PC-3 (cell line): Measurements from ENCODE around the gene TMTC1. TPM values are rescaled to one million over a fixed set of nuclear protein-coding genes. Genes with fewer than 3 reads are reported as not detected.
A peak's percentile ranks its signal among the peaks of the same experiment; 100 is the strongest.

Experiments
- ATAC-seq: fragments of 200-7000 bp; cut with Tn5 transposase; 2 replicates; pipeline ENCODE4 v1.9.1; 2020; ENCODE audit warnings: mild to moderate bottlenecking, moderate library complexity
- BruUV-seq: library from RNA; stranded (reverse); fragments of 400-500 nt; replicated peaks from 2 replicates; lab custom pipeline; 2021; lab: Mats Ljungman, UMichigan
- CTCF ChIA-PET: fragments of 300-600 bp; sonication (Branson Sonifier 250); formaldehyde crosslinking; loops from one replicate; lab custom pipeline; 2022; ENCODE audit warnings: antibody characterized with exemption; lab: Charles Lee
- POLR2A ChIA-PET: fragments of 300-600 bp; sonication (Branson Sonifier 250); formaldehyde crosslinking; loops from one replicate; lab custom pipeline; 2022; ENCODE audit warnings: antibody characterized with exemption; ENCODE audit not compliant: unreplicated experiment; lab: Charles Lee
- DNase-seq: peaks from one replicate; pipeline ENCODE4 v3.0.0-alpha.2; 2015
- H2AFZ ChIP-seq: fragments of 300-600 bp; sonication (generic); 2 replicates; pipeline ENCODE4 v1.6.0; 2016; ENCODE audit warnings: antibody characterized with exemption, low read length
- H3F3A ChIP-seq: fragments of 300-600 bp; sonication (generic); one replicate; pipeline ENCODE4 v1.6.0; 2017; ENCODE audit warnings: antibody characterized with exemption, low read length, control low read depth, mild to moderate bottlenecking; ENCODE audit not compliant: unreplicated experiment
- H3K27ac ChIP-seq: fragments of 300-600 bp; sonication (generic); 2 replicates; pipeline ENCODE4 v1.5.1; 2016; ENCODE audit warnings: mild to moderate bottlenecking, low read length
- H3K27me3 ChIP-seq: fragments of 300-600 bp; sonication (generic); 2 replicates; pipeline ENCODE4 v1.6.1; 2016; ENCODE audit warnings: low read length, mixed read lengths
- H3K36me3 ChIP-seq: fragments of 300-600 bp; sonication (generic); 2 replicates; pipeline ENCODE4 v1.6.1; 2016; ENCODE audit warnings: low read depth, mixed run types, low read length, mixed read lengths
- H3K4me1 ChIP-seq: fragments of 300-600 bp; sonication (generic); 2 replicates; pipeline ENCODE4 v1.5.1; 2016; ENCODE audit warnings: low read length; ENCODE audit not compliant: insufficient read depth
- H3K4me2 ChIP-seq: fragments of 300-600 bp; sonication (generic); 2 replicates; pipeline ENCODE4 v1.6.0; 2016; ENCODE audit warnings: low read length
- H3K4me3 ChIP-seq: fragments of 300-600 bp; sonication (generic); 2 replicates; pipeline ENCODE4 v1.5.1; 2016; ENCODE audit warnings: mild to moderate bottlenecking, low read length, mixed read lengths
- H3K79me2 ChIP-seq: fragments of 300-600 bp; sonication (generic); 2 replicates; pipeline ENCODE4 v1.6.1; 2017; ENCODE audit warnings: low read length, mixed read lengths
- H3K9ac ChIP-seq: fragments of 300-600 bp; sonication (generic); 2 replicates; pipeline ENCODE4 v1.6.0; 2016; ENCODE audit warnings: mild to moderate bottlenecking, low read length
- H3K9me2 ChIP-seq: fragments of 300-600 bp; sonication (generic); replicated peaks from 2 replicates; pipeline ENCODE4 v1.6.1; 2016; ENCODE audit warnings: mixed run types, low read length, mixed read lengths
- H3K9me3 ChIP-seq: fragments of 300-600 bp; sonication (generic); 2 replicates; pipeline ENCODE4 v1.6.1; 2016; ENCODE audit warnings: low read length, mixed read lengths
- H4K20me1 ChIP-seq: fragments of 300-600 bp; sonication (generic); 2 replicates; pipeline ENCODE4 v1.6.1; 2016; ENCODE audit warnings: low read length, mixed read lengths
- CTCF ChIP-seq: fragments of 300-600 bp; sonication (generic); conservative IDR thresholded peaks from 2 replicates; pipeline ENCODE4 v1.5.1; 2017; ENCODE audit warnings: antibody characterized with exemption, low read depth, mild to moderate bottlenecking, low read length
- EZH2 ChIP-seq: fragments of 300-600 bp; sonication (generic); IDR thresholded peaks from one replicate; pipeline ENCODE4 v1.6.1; 2017; ENCODE audit warnings: antibody characterized with exemption, mild to moderate bottlenecking, low read length; ENCODE audit not compliant: unreplicated experiment
- EZH2phosphoT487 ChIP-seq: fragments of 300-600 bp; sonication (generic); IDR thresholded peaks from 2 replicates; pipeline ENCODE4 v1.6.1; 2018; ENCODE audit warnings: mild to moderate bottlenecking, antibody characterized with exemption, low read length, borderline replicate concordance
- intact Hi-C: fragments of 100-400 bp; cut with micrococcal nuclease; formaldehyde crosslinking; loops from 2 replicates; pipeline ENCODE4 v1.9.0; 2023
- total RNA-seq: library from RNA; depleted of rRNA; stranded (reverse); fragments of >200 nt; gene quantifications from 2 replicates; pipeline ENCODE4 v1.2.3, GENCODE V29; 2014

Gene TMTC1
- total RNA-seq, 1 experiment from 2014 or later, result 5.8 TPM

DNA sequence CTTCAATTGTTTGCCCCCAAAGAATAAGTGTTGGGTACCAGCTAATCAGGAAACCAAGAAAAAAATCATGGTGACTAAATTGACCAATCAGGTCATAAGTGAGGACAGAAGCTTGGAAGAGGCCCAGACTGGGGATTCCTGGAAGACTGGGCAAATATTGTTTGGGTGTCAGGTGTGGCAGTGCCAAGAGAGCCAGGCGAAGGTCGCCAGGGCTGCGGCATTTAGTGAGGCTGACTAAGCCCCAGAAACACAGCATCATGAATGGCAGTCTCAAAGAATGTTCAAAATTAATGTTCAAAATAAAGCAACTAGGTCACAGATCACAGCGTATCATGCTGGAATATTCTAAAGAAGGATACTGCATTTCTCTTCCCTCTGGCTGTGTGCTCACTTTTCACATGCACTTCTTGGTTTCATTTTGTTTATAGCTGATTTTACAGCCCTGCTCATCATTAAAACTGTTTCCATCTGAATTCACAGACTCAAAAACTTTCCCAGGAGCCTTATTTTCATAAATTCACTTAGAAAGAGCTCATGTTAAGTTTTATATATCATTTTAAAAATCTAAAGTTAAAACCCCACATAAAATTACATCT, 201.0 kb downstream of the TMTC1 start:
- Histone ChIP-seq H3K4me3 (peak overlapping the region; percentile 47), H4K20me1 (no peaks in the 10 kb centered on the region), H3K27ac (peak overlapping the region; percentile 87), H2AFZ (0 out of 2 replicates have a peak overlapping the region, but pooled peaks have one; percentile 17), H3K4me1 (peaks cover 52% of the 10 kb centered on the region), H3K9ac (peak overlapping the region; percentile 57), H3K9me3 (no peaks in the 10 kb centered on the region), H3K9me2 (no peaks in the 10 kb centered on the region), H3K36me3 (no peaks in the 10 kb centered on the region), H3K4me2 (peak overlapping the region; percentile 73), H3F3A (peaks cover 8% of the 10 kb centered on the region), H3K27me3 (no peaks in the 10 kb centered on the region), H3K79me2 (no peaks in the 10 kb centered on the region)
- ChIA-PET CTCF (no interaction called here), POLR2A (interaction anchor here (0.5 to 0.6 kb wide), 3 partner anchors 16 to 1900 kb away, joined by 3 to 4 read pairs (median 3); no protein-coding TSS in a partner anchor)
- intact Hi-C loops, result loop anchor here (1.0 to 5.0 kb wide), 2 partner anchors 20 to 35 kb away; no protein-coding TSS in a partner anchor
- no TSS peak for BruUV-seq
- peak; percentile 85 for DNase-seq
- ATAC-seq, result peak; percentile 70
- TF ChIP-seq EZH2phosphoT487 (no peak), EZH2 (no peak)

DNA sequence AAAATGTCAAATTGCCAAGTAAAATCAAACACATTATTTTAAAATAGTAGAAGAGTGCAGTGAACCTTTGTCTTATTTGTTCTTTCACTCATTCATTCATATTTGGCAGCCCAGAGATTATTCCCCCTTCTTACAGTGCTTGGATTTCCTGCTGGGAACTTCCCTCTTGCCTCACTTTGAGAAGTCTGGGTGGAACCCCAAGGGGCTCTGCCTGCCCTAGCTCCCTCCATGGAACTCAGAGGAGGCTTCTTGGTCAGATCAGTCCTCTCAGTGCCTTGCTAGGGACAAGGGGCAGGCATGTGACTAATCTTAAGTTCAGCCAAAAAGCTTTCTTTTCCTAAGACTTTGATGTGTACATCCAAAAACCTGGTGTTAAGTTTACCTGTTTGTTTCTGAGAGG, 201.6 kb downstream of the TMTC1 start:
- Histone ChIP-seq H3K4me1 (peaks cover 52% of the 10 kb centered on the region), H3K9me3 (no peaks in the 10 kb centered on the region), H3K4me2 (peak overlapping the region; percentile 73), H3K27me3 (no peaks in the 10 kb centered on the region), H3K4me3 (peak overlapping the region; percentile 47), H2AFZ (0 out of 2 replicates have a peak overlapping the region, but pooled peaks have one; percentile 17), H3K9ac (peak overlapping the region; percentile 57), H3K27ac (peak overlapping the region; percentile 87), H3K79me2 (no peaks in the 10 kb centered on the region), H3K9me2 (no peaks in the 10 kb centered on the region), H3K36me3 (no peaks in the 10 kb centered on the region), H4K20me1 (no peaks in the 10 kb centered on the region), H3F3A (peaks cover 8% of the 10 kb centered on the region)
- intact Hi-C loops, result loop anchor here (1.0 to 5.0 kb wide), 2 partner anchors 20 to 35 kb away; no protein-coding TSS in a partner anchor
- ATAC-seq, result peak; percentile 29
- DNase-seq, result no peak
- TF ChIP-seq CTCF, result no peak
- TF ChIP-seq EZH2phosphoT487, result no peak
- no peak for TF ChIP-seq EZH2
- BruUV-seq, result TSS peak; percentile 55
- CTCF ChIA-PET, result interaction anchor here (0.8 kb wide), 1 partner anchor 29 kb away, joined by 3 read pairs; no protein-coding TSS in a partner anchor
- POLR2A ChIA-PET, result no interaction called here

DNA sequence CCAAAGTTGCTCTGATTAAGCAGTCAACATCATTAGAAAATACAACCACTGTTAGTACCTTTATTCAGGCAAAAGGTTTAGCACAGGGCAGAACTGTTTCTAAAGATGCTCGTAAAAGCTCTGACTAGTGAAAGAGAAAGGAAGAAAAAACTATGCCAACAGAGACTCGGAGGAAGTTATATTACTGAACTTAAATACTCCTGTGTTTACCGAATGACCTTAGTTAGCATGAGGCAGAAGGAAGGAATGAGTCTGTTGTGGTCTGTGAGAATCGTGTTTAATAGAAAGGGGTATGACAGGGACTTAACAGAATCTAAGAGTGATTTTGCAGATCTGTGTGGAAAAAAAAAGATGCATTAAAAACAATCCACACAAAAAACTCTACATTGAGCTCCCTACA, 202.1 kb downstream of the TMTC1 start:
- intact Hi-C loops, result loop anchor here (1.0 to 5.0 kb wide), 4 partner anchors 15 to 36 kb away; no protein-coding TSS in a partner anchor
- Histone ChIP-seq H3K4me1 (peaks cover 52% of the 10 kb centered on the region), H3K9ac (peak overlapping the region; percentile 57), H3K79me2 (no peaks in the 10 kb centered on the region), H3K4me3 (peak overlapping the region; percentile 47; the same call in 1 of the 2 replicates), H3F3A (peaks cover 8% of the 10 kb centered on the region), H3K27ac (peak overlapping the region; percentile 87), H3K27me3 (no peaks in the 10 kb centered on the region), H3K36me3 (no peaks in the 10 kb centered on the region), H4K20me1 (no peaks in the 10 kb centered on the region), H2AFZ (no peak overlapping the region), H3K9me3 (no peaks in the 10 kb centered on the region), H3K9me2 (no peaks in the 10 kb centered on the region), H3K4me2 (peak overlapping the region; percentile 73)
- POLR2A ChIA-PET, result no interaction called here
- TF ChIP-seq EZH2phosphoT487, result no peak
- no peak for TF ChIP-seq EZH2
- no peak for TF ChIP-seq CTCF
- no TSS peak for BruUV-seq
- CTCF ChIA-PET, result interaction anchor here (0.5 to 0.8 kb wide), 2 partner anchors 28 to 30 kb away, joined by 3 to 7 read pairs; no protein-coding TSS in a partner anchor
- ATAC-seq (peak; percentile 87), DNase-seq (peak; percentile 91)
